AG04449 (cell line): Measurements from ENCODE around the gene MT1A.

ENCODE experiments used
- CTCF ChIA-PET: fragments of 350-600 bp; formaldehyde crosslinking; extraction: SDS; loops from one replicate; lab custom pipeline; 2021; ENCODE audit warnings: antibody characterized with exemption; lab: Yijun Ruan, JAX
- POLR2A ChIA-PET: fragments of 400-600, 350-600 bp; formaldehyde crosslinking; extraction: SDS; loops from one replicate; lab custom pipeline; 2020; ENCODE audit warnings: antibody characterized with exemption, inconsistent platforms; lab: Yijun Ruan, JAX
- DNase-seq: peaks from one replicate; pipeline ENCODE4 v3.0.0-alpha.2; 2010; ENCODE audit warnings: low read depth, low spot score
- H3K4me3 ChIP-seq: 2 replicates; pipeline ENCODE4 v1.5.1; 2011; ENCODE audit warnings: low read depth, mild to moderate bottlenecking, control low read depth, low read length
- CTCF ChIP-seq: IDR thresholded peaks from one replicate; pipeline ENCODE4 v1.5.1; 2011; ENCODE audit warnings: mild to moderate bottlenecking, moderate library complexity, low read length, control low read depth, inconsistent platforms; ENCODE audit not compliant: insufficient read depth; ENCODE audit errors: missing control alignments

Gene MT1A

GRCh38 chr16:56682703-56683397 lies 44.4 kb downstream of the MT1A start:
- no peak for TF ChIP-seq CTCF
- ChIA-PET CTCF (interaction anchor here (1.0 to 4.2 kb wide), 3 partner anchors 10 to 19 kb away, joined by 3 to 32 read pairs (median 5); no protein-coding TSS in a partner anchor), POLR2A (interaction anchor here (0.7 to 4.6 kb wide), 7 partner anchors 12 to 74 kb away, joined by 3 to 25 read pairs (median 4); partner anchors contain the start of genes MT1E and MT2A)
- H3K4me3 ChIP-seq, result peak overlapping the region; percentile 73
- no peak for DNase-seq

GRCh38 chr16:56683424-56684172 lies 45.1 kb downstream of the MT1A start:
- H3K4me3 ChIP-seq, result peak overlapping the region; percentile 73
- CTCF ChIA-PET, result interaction anchor here (1.0 to 4.2 kb wide), 3 partner anchors 9 to 18 kb away, joined by 3 to 32 read pairs (median 5); no protein-coding TSS in a partner anchor
- no peak for TF ChIP-seq CTCF
- no peak for DNase-seq
- POLR2A ChIA-PET, result interaction anchor here (0.9 to 4.6 kb wide), 4 partner anchors 13 to 75 kb away, joined by 3 to 25 read pairs (median 4); partner anchors contain the start of genes MT1E and MT2A

- TF ChIP-seq CTCF, result no peak
- ChIA-PET CTCF (interaction anchor here (0.9 to 4.2 kb wide), 5 partner anchors 8 to 170 kb away, joined by 3 to 32 read pairs (median 3); no protein-coding TSS in a partner anchor), POLR2A (interaction anchor here (2.0 to 4.6 kb wide), 2 partner anchors 14 to 58 kb away, joined by 4 to 25 read pairs; partner anchors contain the start of gene MT1E)
- no peak for DNase-seq
- no peak overlapping the region for H3K4me3 ChIP-seq
Measured at GRCh38 chr16:56684256-56684925, 45.9 kb downstream of the MT1A start.

- CTCF ChIA-PET, result interaction anchor here (0.9 to 4.2 kb wide), 4 partner anchors 13 to 171 kb away, joined by 3 to 32 read pairs (median 4); no protein-coding TSS in a partner anchor
- no peak for DNase-seq
- POLR2A ChIA-PET, result interaction anchor here (4.6 kb wide), 1 partner anchor 59 kb away, joined by 25 read pairs; the partner anchor contains the start of gene MT1E
- no peak overlapping the region for H3K4me3 ChIP-seq
- no peak for TF ChIP-seq CTCF
Measured at GRCh38 chr16:56684926-56685590, 46.6 kb downstream of the MT1A start.

- CTCF ChIA-PET, result no interaction called here
- no peak overlapping the region for H3K4me3 ChIP-seq
- no peak for DNase-seq
- POLR2A ChIA-PET, result no interaction called here
- TF ChIP-seq CTCF, result no peak
Measured at GRCh38 chr16:56686758-56687157, 48.3 kb downstream of the MT1A start.
